ENCODE data around the gene CARS1. TPM values are rescaled to one million over a fixed set of nuclear protein-coding genes. Genes with fewer than 3 reads are reported as not detected.

Gene CARS1
- total and polyA plus RNA-seq, 7 donors = 24.2 to 78.6 (median 52.0) TPM

GRCh38 chr11:3002351-3002861, 54.8 kb downstream of the CARS1 start:
- TF ChIP-seq CTCF (IDR thresholded peaks at IDR 0.05) = no peak
- H3K4me1 ChIP-seq = peaks cover 5% of the 10 kb centered on the region
- intact Hi-C loops (cut with DNase I) = no loop called here
- H3K27ac ChIP-seq = no peak overlapping the region
- H3K9me3 ChIP-seq = no peaks in the 10 kb centered on the region
- H3K27me3 ChIP-seq (ENCODE audit: insufficient read depth in 3 of 3, low read length in 2 of 3) = no peaks in the 10 kb centered on the region
- 90 to 96% (median 93%) methylated on average over 8 of the region's 8 CpGs for WGBS, 3 donors
- H3K36me3 ChIP-seq (ENCODE audit: insufficient read depth in 1 of 2, low read depth in 1 of 2) = peaks cover 6 to 75% of the 10 kb centered on the region in 2 donors
- no peak for ATAC-seq
- no peak overlapping the region for H3K4me3 ChIP-seq
- peak in 1 of 2 donors; percentile 35 for DNase-seq

- Histone ChIP-seq H3K36me3 (ENCODE audit: insufficient read depth in 1 of 2, low read depth in 1 of 2) (peaks cover 6 to 66% of the 10 kb centered on the region in 2 donors), H3K9me3 (no peaks in the 10 kb centered on the region), H3K27ac (no peak overlapping the region), H3K4me3 (no peak overlapping the region), H3K27me3 (ENCODE audit: insufficient read depth in 3 of 3, low read length in 2 of 3) (no peaks in the 10 kb centered on the region), H3K4me1 (peaks cover 5% of the 10 kb centered on the region)
- intact Hi-C loops (cut with DNase I) = no loop called here
- TF ChIP-seq CTCF (IDR thresholded peaks at IDR 0.05) = no peak
- WGBS, 3 donors = 77 to 86% (median 79%) methylated on average over 6 of the region's 6 CpGs
- no peak for DNase-seq
- ATAC-seq = no peak
Measured at GRCh38 chr11:3001496-3001895, 55.7 kb downstream of the CARS1 start.

GRCh38 chr11:3000032-3000961, 56.9 kb downstream of the CARS1 start:
- no peak overlapping the region for H3K27ac ChIP-seq
- no peak for TF ChIP-seq CTCF (IDR thresholded peaks at IDR 0.05)
- no peak overlapping the region for H3K4me3 ChIP-seq
- H3K9me3 ChIP-seq = no peaks in the 10 kb centered on the region
- WGBS, 3 donors = 50 to 62% (median 52%) methylated on average over 17 of the region's 17 CpGs
- peak; percentile 41 to 69 for DNase-seq
- H3K36me3 ChIP-seq (ENCODE audit: insufficient read depth in 1 of 2, low read depth in 1 of 2) = peaks cover 6 to 54% of the 10 kb centered on the region in 2 donors
- H3K27me3 ChIP-seq (ENCODE audit: insufficient read depth in 3 of 3, low read length in 2 of 3) = no peaks in the 10 kb centered on the region
- peak; percentile 38 to 50 (median 44) for ATAC-seq
- peaks cover 12% of the 10 kb centered on the region for H3K4me1 ChIP-seq
- intact Hi-C loops (cut with DNase I) = no loop called here

GRCh38 chr11:2999464-2999998, 57.7 kb downstream of the CARS1 start:
- no peaks in the 10 kb centered on the region for H3K27me3 ChIP-seq (ENCODE audit: insufficient read depth in 3 of 3, low read length in 2 of 3)
- H3K9me3 ChIP-seq = no peaks in the 10 kb centered on the region
- ATAC-seq = no peak
- H3K27ac ChIP-seq = no peak overlapping the region
- H3K36me3 ChIP-seq (ENCODE audit: insufficient read depth in 1 of 2, low read depth in 1 of 2) = peaks cover 6 to 47% of the 10 kb centered on the region in 2 donors
- peaks cover 12% of the 10 kb centered on the region for H3K4me1 ChIP-seq
- 85 to 98% (median 97%) methylated on average over 10 of the region's 10 CpGs for WGBS, 3 donors
- TF ChIP-seq CTCF (IDR thresholded peaks at IDR 0.05) = no peak
- no peak for DNase-seq
- intact Hi-C loops (cut with DNase I) = no loop called here
- no peak overlapping the region for H3K4me3 ChIP-seq
